GM19455 (cell line): ENCODE measurements around the gene SEC16A.

Experiments used
- ATAC-seq: cut with Tn5 transposase; IDR thresholded peaks from one replicate; pipeline ENCODE4 v1.9.1; 2021; ENCODE audit not compliant: unreplicated experiment

The SEC16A gene

DNA sequence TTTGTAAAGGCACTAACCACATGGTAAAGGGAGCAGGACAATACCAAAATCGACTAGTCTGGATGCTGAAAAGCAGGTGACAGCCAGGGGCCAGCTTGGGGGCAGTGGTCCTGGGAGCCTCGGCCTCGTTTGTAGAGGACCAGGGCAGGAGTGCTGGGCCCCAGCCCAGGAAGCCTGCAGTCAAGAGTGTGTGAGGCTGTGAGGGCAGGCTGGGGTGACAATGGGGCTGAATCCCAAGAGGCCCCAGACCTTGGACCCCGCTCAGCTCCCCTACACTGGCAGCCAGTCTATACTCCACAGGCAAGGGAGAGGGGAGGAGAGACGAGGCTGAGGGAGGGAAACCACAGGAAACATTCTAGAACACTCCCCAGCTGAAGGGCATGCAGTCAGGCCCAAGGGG, 40.6 kb downstream of the SEC16A start:
- no peak for ATAC-seq

DNA sequence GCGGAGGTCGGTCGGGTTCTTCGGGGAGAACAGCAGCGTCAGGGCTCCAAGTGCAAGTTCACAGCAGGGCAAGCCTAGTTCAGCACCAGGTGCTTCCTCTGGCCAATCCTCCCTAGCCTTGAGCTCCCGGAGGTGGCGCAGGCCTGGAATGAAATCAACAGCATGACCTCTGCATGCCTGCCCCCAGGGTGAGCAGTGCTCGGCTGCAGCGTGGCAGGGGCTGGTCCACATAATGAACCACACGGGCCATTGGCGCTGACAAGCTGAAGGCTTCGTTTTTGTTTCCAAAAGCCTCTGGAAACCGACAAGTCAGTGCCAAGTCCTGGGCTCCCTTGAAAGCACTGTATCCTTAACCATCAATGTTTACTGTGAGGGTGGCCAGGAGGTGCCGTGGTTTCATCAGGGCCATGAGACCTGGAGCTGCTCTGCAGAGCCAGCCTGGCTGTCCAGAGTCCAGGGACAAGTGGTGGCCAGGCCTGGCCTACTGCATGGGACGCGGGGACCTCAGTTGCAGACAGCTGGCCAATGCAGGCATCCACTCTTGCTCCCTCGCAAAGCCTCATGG, 41.1 kb downstream of the SEC16A start:
- no peak for ATAC-seq

DNA sequence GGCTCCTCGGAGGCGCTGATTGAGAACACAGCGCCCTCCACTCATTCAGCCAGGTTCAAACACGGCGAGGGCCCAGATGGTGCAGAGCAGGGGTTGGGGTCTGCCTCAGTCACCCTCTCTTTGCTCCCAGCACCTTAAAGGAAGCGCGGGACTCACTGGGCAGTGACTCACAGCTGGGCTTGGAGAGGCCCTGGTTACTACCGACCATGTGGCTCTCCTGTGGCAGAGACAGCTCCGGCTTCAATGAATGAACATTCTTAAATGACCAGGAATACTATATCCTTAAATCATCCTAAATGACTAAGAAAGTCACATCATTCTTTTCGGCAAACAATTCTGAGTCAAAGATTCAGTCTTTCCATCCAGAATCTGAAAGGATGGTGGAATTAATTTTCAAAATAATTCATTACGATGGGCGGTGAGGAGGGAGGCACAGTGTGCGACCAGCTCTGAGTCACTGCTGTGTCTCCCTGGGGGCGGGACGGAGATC, 41.6 kb downstream of the SEC16A start:
- ATAC-seq = no peak

DNA sequence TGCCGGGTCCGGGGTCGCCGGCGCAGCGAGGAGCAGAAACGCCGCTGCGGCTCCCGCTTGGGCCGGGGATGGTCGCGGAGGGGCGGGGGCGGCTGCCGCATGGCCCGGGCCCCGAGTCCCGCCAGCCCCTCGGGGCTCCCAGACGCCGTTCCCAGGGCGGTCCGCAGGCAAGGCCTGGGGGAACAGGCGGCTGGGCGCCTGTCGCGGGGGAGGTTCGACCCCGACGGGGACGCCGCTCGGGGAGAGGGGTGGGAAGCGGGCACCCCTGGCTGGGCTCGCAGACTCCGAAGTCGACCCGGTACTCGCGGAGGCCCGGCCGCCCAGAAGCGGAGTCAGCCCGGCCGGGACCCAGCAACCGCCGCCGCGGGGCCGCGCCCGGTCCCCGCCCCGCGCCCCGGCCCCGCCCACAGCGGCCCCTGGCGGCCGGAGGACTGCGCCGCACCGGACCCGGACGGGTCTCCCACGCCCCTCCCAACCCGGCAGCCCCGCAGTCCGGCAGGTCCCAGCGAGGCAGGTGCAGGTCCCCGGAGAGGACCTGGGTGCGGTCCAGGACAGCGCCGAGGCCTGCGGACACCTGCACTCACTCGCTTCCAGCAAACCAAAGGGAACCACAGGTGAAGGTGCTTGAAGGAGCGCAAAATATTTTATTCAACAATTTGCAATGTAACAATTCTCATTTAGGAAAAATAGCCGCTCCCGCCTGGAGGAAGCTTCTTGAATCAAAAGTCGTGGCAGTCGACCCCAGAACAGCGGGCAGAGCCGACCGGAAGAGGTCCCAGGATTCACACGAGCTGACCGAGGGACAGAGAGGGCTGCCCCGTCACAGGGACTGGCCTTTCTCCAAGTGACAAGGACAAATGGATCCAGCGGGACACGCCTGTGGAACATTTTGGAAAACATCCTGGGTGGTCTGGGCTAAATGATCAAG, 43.1 kb downstream of the SEC16A start, which contains the start of gene INPP5E:
INPP5E (minus strand) TSS at position 365 of the 928 bp plus-strand sequence. CDS start 426 bp downstream, outside the sequence.
- ATAC-seq = peak; percentile 72

DNA sequence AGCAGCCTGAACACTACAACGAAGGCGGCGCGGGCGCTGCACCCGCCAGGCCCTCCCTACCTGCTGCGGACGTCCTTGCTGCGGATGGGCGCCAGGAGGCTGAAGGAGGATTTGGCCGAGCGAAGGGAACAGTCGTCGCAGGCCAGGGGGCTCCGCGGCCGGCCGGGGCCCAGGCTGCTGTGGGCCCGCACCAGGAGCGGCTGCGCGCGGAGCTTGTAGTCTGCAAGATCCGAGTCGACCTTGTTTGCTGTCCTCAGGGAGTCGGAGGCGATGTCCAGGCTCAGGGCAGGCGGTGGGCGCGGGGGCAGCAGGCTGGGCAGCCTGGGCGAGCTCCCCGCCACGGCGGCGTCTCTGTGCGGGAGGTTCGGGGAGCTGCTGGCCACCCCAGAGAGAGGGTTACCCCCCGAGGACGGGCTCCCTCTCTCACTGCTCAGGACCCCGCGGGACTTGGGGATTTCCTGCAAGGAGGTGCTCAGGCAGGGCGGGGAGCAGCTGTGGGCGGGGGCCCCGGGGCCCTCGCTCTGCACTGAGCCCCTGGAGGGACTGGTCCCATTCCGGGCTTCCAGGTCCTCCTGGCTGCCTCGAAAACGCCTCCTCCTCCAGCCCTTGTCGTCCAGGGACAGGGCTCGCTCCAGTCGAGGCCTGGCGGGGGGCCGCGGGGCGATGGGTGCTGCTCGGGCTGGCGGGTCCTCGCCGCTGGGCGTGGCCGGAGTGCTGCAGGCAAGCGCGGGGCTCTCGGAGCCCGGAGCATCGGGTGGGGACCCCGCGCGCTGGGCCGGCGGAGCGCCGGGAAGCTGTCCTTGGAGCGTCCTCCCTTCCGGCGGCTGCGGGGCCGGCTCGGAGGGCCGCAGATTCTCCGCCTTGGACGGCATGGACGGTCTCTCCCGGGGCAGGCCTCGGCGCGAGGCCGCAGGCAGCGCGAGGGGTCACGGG, 44.0 kb downstream of the SEC16A start:
- peak; percentile 49 for ATAC-seq

- no peak for ATAC-seq
Observed at GRCh38 chr9:136437839-136438547, 44.8 kb downstream of the SEC16A start.

GRCh38 chr9:136437430-136437829, 45.4 kb downstream of the SEC16A start:
- no peak for ATAC-seq

GRCh38 chr9:136436055-136436634, 46.7 kb downstream of the SEC16A start:
- ATAC-seq = no peak

DNA sequence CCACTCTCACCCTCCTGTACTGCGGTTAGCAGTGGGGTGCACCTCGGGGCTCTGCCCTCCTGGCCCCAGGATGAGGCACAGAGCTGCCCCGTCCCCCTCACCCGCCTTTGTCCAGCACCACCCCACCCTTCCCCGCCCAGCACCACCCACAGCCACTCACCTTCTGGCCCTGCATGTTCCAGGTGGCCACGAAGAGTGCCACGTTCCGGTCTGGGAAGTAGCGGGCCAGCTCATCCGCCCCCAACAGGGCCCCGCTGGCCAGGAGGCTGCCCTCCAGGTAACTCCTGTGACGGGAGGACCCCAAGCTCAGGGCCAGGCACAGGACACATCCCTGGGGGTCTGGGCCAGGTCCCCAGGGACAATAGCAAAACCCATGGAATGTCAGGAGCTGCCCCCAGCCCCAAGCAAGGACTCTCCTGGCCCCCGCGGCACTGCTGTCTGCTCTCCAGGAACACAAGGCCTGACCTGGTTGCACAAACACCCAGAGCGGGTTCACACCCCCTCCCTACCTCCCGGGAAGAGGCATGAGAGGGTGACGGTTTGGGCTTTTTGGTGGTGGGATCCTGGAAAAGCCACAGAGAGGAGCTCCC, 48.2 kb downstream of the SEC16A start:
- ATAC-seq = no peak

DNA sequence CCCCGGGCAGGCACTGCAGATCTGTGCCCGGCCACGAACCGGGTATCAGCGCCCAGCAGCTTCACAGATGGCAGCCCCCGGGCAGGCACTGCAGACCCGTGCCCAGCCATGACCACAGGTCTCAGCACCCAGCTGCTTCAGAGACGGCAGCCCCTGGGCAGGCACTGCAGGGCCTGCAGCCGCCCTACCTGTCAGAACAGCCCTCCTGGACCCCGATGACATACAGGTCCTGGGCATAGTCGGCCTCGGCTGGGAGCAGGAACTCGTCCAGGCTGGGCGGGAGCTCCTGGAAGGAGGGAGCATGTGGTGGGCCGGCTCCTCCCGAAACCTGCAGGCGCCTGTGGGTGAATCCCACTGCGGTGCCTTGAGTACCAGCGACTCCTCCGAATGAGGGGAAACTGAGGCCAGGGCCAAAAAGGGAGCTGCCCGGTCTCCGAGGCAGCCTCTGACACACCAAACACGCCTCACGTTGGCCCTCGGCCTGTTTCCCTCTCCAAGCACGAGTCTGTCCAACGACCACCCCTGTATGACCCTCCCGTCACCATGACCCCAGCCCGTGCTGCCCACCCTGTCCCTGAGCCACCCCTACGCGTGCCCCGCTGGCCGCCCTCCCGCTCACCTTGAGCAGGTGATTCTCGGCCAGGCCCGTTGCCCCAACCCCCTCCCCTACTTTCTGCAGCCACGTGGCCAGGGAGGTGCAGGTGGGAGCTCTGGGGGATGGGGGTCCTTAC, 48.8 kb downstream of the SEC16A start:
- no peak for ATAC-seq

GRCh38 chr9:136433043-136433715, 49.7 kb downstream of the SEC16A start:
- ATAC-seq = no peak

DNA sequence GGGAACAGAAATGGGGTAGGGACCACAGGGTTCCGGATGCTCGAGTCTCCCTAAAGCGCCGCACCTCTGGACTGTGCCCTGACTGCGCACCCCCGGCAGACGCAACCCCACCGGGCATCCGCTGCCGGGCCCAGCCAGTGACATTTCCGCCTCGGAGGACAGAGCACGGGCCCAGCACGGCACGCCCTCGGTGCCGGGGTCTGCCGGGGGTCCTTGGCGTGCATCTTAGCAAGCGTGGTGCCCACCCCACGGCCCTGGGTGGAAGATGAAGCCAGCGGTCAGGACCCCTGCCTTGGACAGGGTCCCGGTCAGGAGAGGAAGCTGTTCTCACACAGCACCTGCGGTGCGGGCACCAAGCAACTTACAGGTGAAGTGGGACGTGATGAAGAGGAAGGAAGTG, 50.2 kb downstream of the SEC16A start:
- ATAC-seq = no peak

- no peak for ATAC-seq
Observed at GRCh38 chr9:136431782-136432350, 51.0 kb downstream of the SEC16A start.

- no peak for ATAC-seq
Observed at GRCh38 chr9:136430588-136431234, 52.1 kb downstream of the SEC16A start.

GRCh38 chr9:136429683-136430491, 53.0 kb downstream of the SEC16A start:
- ATAC-seq = no peak

DNA sequence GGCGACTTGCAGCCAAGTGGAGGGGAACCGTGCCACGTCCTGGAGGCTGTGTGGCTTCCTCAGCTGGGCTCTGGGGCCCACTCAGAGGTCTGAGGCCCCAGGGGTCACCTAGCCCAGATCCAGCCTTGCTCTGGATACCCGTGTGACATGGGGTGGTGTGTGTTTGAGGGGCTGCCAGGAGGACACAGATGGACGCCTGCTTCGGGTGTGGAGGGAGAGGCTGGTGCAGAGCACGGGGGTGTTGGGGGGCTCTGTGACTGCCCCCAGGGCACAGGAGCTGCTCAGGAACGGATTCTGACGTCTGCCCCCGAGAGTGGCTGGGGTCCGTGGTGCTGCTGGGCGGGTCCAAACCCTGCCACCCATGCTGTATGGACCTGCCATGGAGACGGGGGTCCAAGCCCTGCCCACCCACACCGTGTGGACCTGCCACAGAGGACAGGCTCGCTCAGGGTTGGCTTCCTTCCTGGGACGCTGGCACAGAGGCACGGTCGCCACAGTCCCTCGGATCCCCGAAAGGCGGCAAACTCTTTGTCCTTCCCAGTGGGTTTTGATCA, 53.7 kb downstream of the SEC16A start:
- ATAC-seq = no peak
